ENCODE measurements around the gene ERFE.
"Not testable (repeated sequence)": the region's sequence is repeated elsewhere in the genome, so short reads cannot be mapped to it uniquely, and the experiment has no call there.

Gene ERFE

GRCh38 chr2:238166391-238167343 lies 7.9 kb downstream of the ERFE start:
- no peak for FAIRE-seq
- no peak for DNase-seq (ENCODE audit: insufficient read length, low spot score)

- DNase-seq (ENCODE audit: insufficient read length, low spot score) = no peak
- no peak for FAIRE-seq
Measured at GRCh38 chr2:238167344-238167715, 8.6 kb downstream of the ERFE start.

GRCh38 chr2:238167761-238168160 lies 9.0 kb downstream of the ERFE start:
- DNase-seq (ENCODE audit: insufficient read length, low spot score) (no peak), FAIRE-seq (no peak)

- no peak for DNase-seq (ENCODE audit: insufficient read length, low spot score)
- no peak for FAIRE-seq
Measured at GRCh38 chr2:238168196-238169047, 9.7 kb downstream of the ERFE start.

- FAIRE-seq (no peak), DNase-seq (ENCODE audit: insufficient read length, low spot score) (no peak)
Measured at GRCh38 chr2:238169048-238169707, 10.4 kb downstream of the ERFE start.

GRCh38 chr2:238169708-238170251 lies 11.0 kb downstream of the ERFE start:
- FAIRE-seq = no peak

GRCh38 chr2:238170386-238171071 lies 11.8 kb downstream of the ERFE start:
- FAIRE-seq (no peak), DNase-seq (ENCODE audit: insufficient read length, low spot score) (no peak)

More at GRCh38 chr2:238169708-238170251, 11.0 kb downstream of the ERFE start:
- DNase-seq (ENCODE audit: insufficient read length, low spot score) = no peak

- FAIRE-seq; DNase-seq (ENCODE audit: insufficient read length, low spot score): not testable (repeated sequence)
Measured at GRCh38 chr2:238171072-238171431, 12.3 kb downstream of the ERFE start.

- FAIRE-seq = no peak
- DNase-seq (ENCODE audit: insufficient read length, low spot score) = no peak
Measured at GRCh38 chr2:238171575-238172187, 12.9 kb downstream of the ERFE start.

GRCh38 chr2:238172439-238172838 lies 13.7 kb downstream of the ERFE start:
- DNase-seq (ENCODE audit: insufficient read length, low spot score) = no peak
- FAIRE-seq = no peak

GRCh38 chr2:238173692-238174091 lies 14.9 kb downstream of the ERFE start:
- FAIRE-seq (no peak), DNase-seq (ENCODE audit: insufficient read length, low spot score) (no peak)

GRCh38 chr2:238174291-238174690 lies 15.5 kb downstream of the ERFE start:
- DNase-seq (ENCODE audit: insufficient read length, low spot score) = no peak
- no peak for FAIRE-seq

GRCh38 chr2:238174701-238175100 lies 15.9 kb downstream of the ERFE start:
- no peak for FAIRE-seq

GRCh38 chr2:238176613-238177012 lies 17.8 kb downstream of the ERFE start:
- FAIRE-seq (no peak), DNase-seq (ENCODE audit: insufficient read length, low spot score) (no peak)

More at GRCh38 chr2:238174701-238175100, 15.9 kb downstream of the ERFE start:
- DNase-seq (ENCODE audit: insufficient read length, low spot score) = no peak

GRCh38 chr2:238180554-238180953 lies 21.8 kb downstream of the ERFE start:
- no peak for DNase-seq (ENCODE audit: insufficient read length, low spot score)
- no peak for FAIRE-seq

GRCh38 chr2:238182362-238182761 lies 23.6 kb downstream of the ERFE start:
- FAIRE-seq = no peak

GRCh38 chr2:238183821-238184220 lies 25.1 kb downstream of the ERFE start:
- FAIRE-seq = no peak
- DNase-seq (ENCODE audit: insufficient read length, low spot score) = no peak

More at GRCh38 chr2:238182362-238182761, 23.6 kb downstream of the ERFE start:
- DNase-seq (ENCODE audit: insufficient read length, low spot score) = no peak

- DNase-seq (ENCODE audit: insufficient read length, low spot score) (no peak), FAIRE-seq (no peak)
Measured at GRCh38 chr2:238187618-238188548, 29.1 kb downstream of the ERFE start.

GRCh38 chr2:238190445-238190844 lies 31.7 kb downstream of the ERFE start:
- FAIRE-seq (no peak), DNase-seq (ENCODE audit: insufficient read length, low spot score) (no peak)

All from GM19239 (cell line).